ENCODE data around the gene KCNA4.

- TF ChIP-seq CTCF (IDR thresholded peaks at IDR 0.05) (peak in 1 of 6 experiments; percentile 9), POLR2A (IDR thresholded peaks at IDR 0.05) (no peak)
These were observed 54.6 kb downstream of the KCNA4 start for GRCh38 chr11:29962243-29962642.
